RWPE1 (cell line): ENCODE measurements around the gene ZNF516.

Experiments
- CTCF ChIA-PET: fragments of 350-600 bp; sonication (Branson Sonifier 250); formaldehyde crosslinking; extraction: SDS; loops from one replicate; lab custom pipeline; 2021; lab: Yijun Ruan, JAX
- POLR2A ChIA-PET: fragments of 400-600 bp; formaldehyde crosslinking; extraction: SDS; loops from one replicate; lab custom pipeline; 2020; ENCODE audit warnings: antibody characterized with exemption; ENCODE audit not compliant: low non-redundant PET; lab: Yijun Ruan, JAX
- DNase-seq: peaks from one replicate; pipeline ENCODE4 v3.0.0; 2012; ENCODE audit warnings: low spot score
- H3K27ac ChIP-seq: fragments of 450-650 bp; 2 replicates; pipeline ENCODE4 v1.5.1; 2017
- CTCF ChIP-seq: fragments of 450-650 bp; conservative IDR thresholded peaks from 2 replicates; pipeline ENCODE4 v1.5.1; 2017; ENCODE audit warnings: low read depth, mild to moderate bottlenecking

Gene ZNF516

GRCh38 chr18:76530391-76530790 lies 35.3 kb upstream of the ZNF516 start:
- no peak for DNase-seq
- TF ChIP-seq CTCF = no peak
- POLR2A ChIA-PET = no interaction called here
- CTCF ChIA-PET = no interaction called here
- no peak overlapping the region for H3K27ac ChIP-seq

- no peak for DNase-seq
- ChIA-PET CTCF (no interaction called here), POLR2A (no interaction called here)
- no peak for TF ChIP-seq CTCF
- no peak overlapping the region for H3K27ac ChIP-seq
Measured at GRCh38 chr18:76529433-76529811, 34.4 kb upstream of the ZNF516 start.

- TF ChIP-seq CTCF = no peak
- ChIA-PET CTCF (interaction anchor here (0.7 kb wide), 1 partner anchor 995 kb away, joined by 4 read pairs; no protein-coding TSS in a partner anchor), POLR2A (no interaction called here)
- no peak overlapping the region for H3K27ac ChIP-seq
- DNase-seq = peak; percentile 5
Measured at GRCh38 chr18:76528477-76529432, 33.7 kb upstream of the ZNF516 start.

GRCh38 chr18:76525911-76526310 lies 30.9 kb upstream of the ZNF516 start:
- no peak for DNase-seq
- TF ChIP-seq CTCF = no peak
- H3K27ac ChIP-seq = no peak overlapping the region
- ChIA-PET POLR2A (no interaction called here), CTCF (no interaction called here)

- no peak overlapping the region for H3K27ac ChIP-seq
- POLR2A ChIA-PET = no interaction called here
- CTCF ChIA-PET = no interaction called here
- peak; percentile 50 for DNase-seq
- no peak for TF ChIP-seq CTCF
Measured at GRCh38 chr18:76524900-76525698, 30.1 kb upstream of the ZNF516 start.

GRCh38 chr18:76524477-76524876 lies 29.4 kb upstream of the ZNF516 start:
- no peak overlapping the region for H3K27ac ChIP-seq
- POLR2A ChIA-PET = no interaction called here
- CTCF ChIA-PET = no interaction called here
- TF ChIP-seq CTCF = no peak
- DNase-seq = no peak
